Measurements from ENCODE around the gene LELP1.

DNA sequence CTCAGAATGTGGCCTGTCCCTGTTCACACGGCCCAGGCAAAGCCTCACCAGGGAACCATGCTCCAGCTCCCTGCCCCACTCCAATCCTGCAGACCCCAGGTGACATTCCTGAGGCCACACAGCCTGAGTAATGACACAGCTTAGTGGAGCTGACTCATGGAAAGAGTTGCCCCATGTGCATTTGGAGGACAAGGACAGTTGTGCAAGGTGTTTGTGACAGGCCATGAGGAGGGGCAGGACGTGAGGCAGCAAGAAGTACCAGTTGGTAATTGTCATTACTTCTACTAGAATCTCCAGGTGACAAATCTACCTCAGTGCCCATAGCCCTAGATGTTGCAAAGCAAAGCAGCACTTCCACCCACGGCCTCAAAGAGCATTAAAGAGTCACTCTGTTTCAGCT is 29.3 kb downstream of the LELP1 start:
- TF ChIP-seq, protein P1, sequence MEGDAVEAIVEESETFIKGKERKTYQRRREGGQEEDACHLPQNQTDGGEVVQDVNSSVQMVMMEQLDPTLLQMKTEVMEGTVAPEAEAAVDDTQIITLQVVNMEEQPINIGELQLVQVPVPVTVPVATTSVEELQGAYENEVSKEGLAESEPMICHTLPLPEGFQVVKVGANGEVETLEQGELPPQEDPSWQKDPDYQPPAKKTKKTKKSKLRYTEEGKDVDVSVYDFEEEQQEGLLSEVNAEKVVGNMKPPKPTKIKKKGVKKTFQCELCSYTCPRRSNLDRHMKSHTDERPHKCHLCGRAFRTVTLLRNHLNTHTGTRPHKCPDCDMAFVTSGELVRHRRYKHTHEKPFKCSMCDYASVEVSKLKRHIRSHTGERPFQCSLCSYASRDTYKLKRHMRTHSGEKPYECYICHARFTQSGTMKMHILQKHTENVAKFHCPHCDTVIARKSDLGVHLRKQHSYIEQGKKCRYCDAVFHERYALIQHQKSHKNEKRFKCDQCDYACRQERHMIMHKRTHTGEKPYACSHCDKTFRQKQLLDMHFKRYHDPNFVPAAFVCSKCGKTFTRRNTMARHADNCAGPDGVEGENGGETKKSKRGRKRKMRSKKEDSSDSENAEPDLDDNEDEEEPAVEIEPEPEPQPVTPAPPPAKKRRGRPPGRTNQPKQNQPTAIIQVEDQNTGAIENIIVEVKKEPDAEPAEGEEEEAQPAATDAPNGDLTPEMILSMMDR (conservative IDR thresholded peaks at IDR 0.05; ENCODE audit: low read depth, low read length): no peak
- TF ChIP-seq EZH2 (IDR thresholded peaks at IDR 0.05; ENCODE audit: borderline replicate concordance, low read depth, low read length, poor library complexity, severe bottlenecking): no peak
